ENCODE results near the gene PIGU. TPM values are rescaled to one million over a fixed set of nuclear protein-coding genes. Genes with fewer than 3 reads are reported as not detected.

Gene PIGU
- total RNA-seq, 4 donors from 2014 or later, result 5.1 to 16.4 (median 8.5) TPM

- no peak for DNase-seq (ENCODE audit: low spot score in 2 of 2)
- no peak overlapping the region for H3K4me3 ChIP-seq (ENCODE audit: low read depth, poor library complexity, severe bottlenecking)
- TF ChIP-seq POLR2A (IDR thresholded peaks at IDR 0.05) (no peak), CTCF (IDR thresholded peaks at IDR 0.05) (no peak)
- intact Hi-C loops (cut with DNase I; ENCODE audit: low total_unique reads), result no loop called here
- WGBS, 2 donors, result 67 to 89% methylated on average over 1 to 2 of the region's 2 CpGs
These were observed 12.6 kb upstream of the PIGU start for GRCh38 chr20:34689486-34689885.

GRCh38 chr20:34683667-34684066, 6.8 kb upstream of the PIGU start:
- DNase-seq (ENCODE audit: low spot score in 2 of 2), result no peak
- TF ChIP-seq POLR2A (IDR thresholded peaks at IDR 0.05), result no peak
- no peak for TF ChIP-seq CTCF (IDR thresholded peaks at IDR 0.05)
- 93 to 96% methylated on average over 3 of the region's 3 CpGs for WGBS, 2 donors

GRCh38 chr20:34680586-34681175, 3.8 kb upstream of the PIGU start:
- TF ChIP-seq POLR2A (IDR thresholded peaks at IDR 0.05), result no peak
- no peak for TF ChIP-seq CTCF (IDR thresholded peaks at IDR 0.05)
- intact Hi-C loops (cut with DNase I; ENCODE audit: low total_unique reads), result no loop called here

More at GRCh38 chr20:34683667-34684066, 6.8 kb upstream of the PIGU start:
- H3K4me3 ChIP-seq (ENCODE audit: low read depth, poor library complexity, severe bottlenecking), result no peak overlapping the region
- intact Hi-C loops (cut with DNase I; ENCODE audit: low total_unique reads), result no loop called here

GRCh38 chr20:34675993-34676641, 775 bp downstream of the PIGU start:
- 1% methylated on average over 14 of the region's 14 CpGs for WGBS, 2 donors

More at GRCh38 chr20:34680586-34681175, 3.8 kb upstream of the PIGU start:
- DNase-seq (ENCODE audit: low spot score in 2 of 2), result no peak
- no peak overlapping the region for H3K4me3 ChIP-seq (ENCODE audit: low read depth, poor library complexity, severe bottlenecking)

GRCh38 chr20:34675561-34675960, 1.3 kb downstream of the PIGU start:
- TF ChIP-seq CTCF (IDR thresholded peaks at IDR 0.05), result no peak
- TF ChIP-seq POLR2A (IDR thresholded peaks at IDR 0.05), result no peak
- 14 to 25% methylated on average over 3 of the region's 3 CpGs for WGBS, 2 donors
- peak in 1 of 2 donors; percentile 52 for DNase-seq (ENCODE audit: low spot score in 2 of 2)
- intact Hi-C loops (cut with DNase I; ENCODE audit: low total_unique reads), result no loop called here
- no peak overlapping the region for H3K4me3 ChIP-seq (ENCODE audit: low read depth, poor library complexity, severe bottlenecking)

More at GRCh38 chr20:34675993-34676641, 775 bp downstream of the PIGU start:
- no peak for TF ChIP-seq POLR2A (IDR thresholded peaks at IDR 0.05)
- intact Hi-C loops (cut with DNase I; ENCODE audit: low total_unique reads), result no loop called here
- DNase-seq (ENCODE audit: low spot score in 2 of 2), result no peak
- peak overlapping the region; percentile 85 for H3K4me3 ChIP-seq (ENCODE audit: low read depth, poor library complexity, severe bottlenecking)

GRCh38 chr20:34673412-34673811, 3.5 kb downstream of the PIGU start:
- WGBS, 2 donors, result 87 to 88% methylated on average over 5 of the region's 5 CpGs
- DNase-seq (ENCODE audit: low spot score in 2 of 2), result no peak
- H3K4me3 ChIP-seq (ENCODE audit: low read depth, poor library complexity, severe bottlenecking), result no peak overlapping the region
- intact Hi-C loops (cut with DNase I; ENCODE audit: low total_unique reads), result no loop called here
- TF ChIP-seq POLR2A (IDR thresholded peaks at IDR 0.05), result no peak
- TF ChIP-seq CTCF (IDR thresholded peaks at IDR 0.05), result no peak

Measured in lower leg skin (tissue), 4 donors.